Body of pancreas (tissue), 4 donors: ENCODE measurements around the gene RNF7.

Source experiments
- CTCF ChIP-seq, 7 experiments: fragments of 450-650 bp in 4 of 7; fragments of 200-600 bp in 3 of 7; sonication (generic) in 3 of 7; IDR thresholded peaks; one replicate each; pipeline ENCODE4 v1.5.1; 2016 to 2019; ENCODE audit warnings: antibody characterized with exemption in 7 of 7
- POLR2A ChIP-seq, 3 donors: fragments of 450-650 bp; IDR thresholded peaks; one replicate each; pipeline ENCODE4 v1.6.1; 2016; ENCODE audit warnings: antibody characterized with exemption in 3 of 3, mild to moderate bottlenecking in 2 of 3

- TF ChIP-seq CTCF (IDR thresholded peaks at IDR 0.05) (no peak), POLR2A (IDR thresholded peaks at IDR 0.05) (no peak)
Observed at GRCh38 chr3:141728355-141728892, 9.7 kb upstream of the RNF7 start.
